Measurements from ENCODE around the gene OR10K1. TPM values are rescaled to one million over a fixed set of nuclear protein-coding genes. Genes with fewer than 3 reads are reported as not detected.

Gene OR10K1
- total and polyA plus RNA-seq, 9 of the 15 experiments (the other 6 are each of a cell fraction or from before 2014, with no cell fraction given) = not detected

DNA sequence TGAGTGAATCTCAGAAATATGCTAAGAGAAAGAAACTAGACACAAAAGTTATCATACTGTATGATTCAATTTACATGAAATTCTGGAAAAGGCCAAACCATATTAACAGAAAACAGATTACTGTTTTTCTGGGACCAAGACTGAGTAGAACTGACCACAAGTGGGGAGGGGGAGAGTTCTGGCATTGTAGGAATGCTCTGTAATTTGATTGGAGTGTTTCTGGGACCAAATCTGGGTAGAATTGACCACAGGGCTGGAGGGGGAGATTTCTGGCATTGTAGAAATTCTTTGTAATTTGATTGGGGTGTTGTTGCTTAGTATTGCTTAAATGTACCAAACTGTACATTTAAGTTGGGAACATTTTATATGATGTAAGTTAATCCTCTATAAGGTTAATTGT lies 3.4 kb upstream of the OR10K1 start:
- Histone ChIP-seq H3K9ac (ENCODE audit: insufficient read depth in 1 of 2, low read depth in 2 of 2, low read length in 2 of 2) (no peak overlapping the region), H3K9me3 (replicated peaks; ENCODE audit: control insufficient read depth, insufficient read depth, low read depth, low read length) (no peaks in the 10 kb centered on the region), H3K4me2 (ENCODE audit: insufficient read depth, low read length) (no peak overlapping the region), H4K20me1 (replicated peaks; ENCODE audit: control insufficient read depth, insufficient read depth, low read length) (no peaks in the 10 kb centered on the region), H3K4me1 (replicated peaks in 1 of 2; ENCODE audit: control insufficient read depth in 2 of 2, insufficient read depth in 2 of 2, low read length in 2 of 2) (no peaks in the 10 kb centered on the region), H3K27me3 (ENCODE audit: control insufficient read depth in 2 of 2, insufficient read depth in 2 of 2, low read length in 2 of 2) (no peaks in the 10 kb centered on the region), H3K4me3 (no peak overlapping the region), H2AFZ (ENCODE audit: low read depth, low read length) (no peak overlapping the region), H3K9me1 (ENCODE audit: control insufficient read depth, insufficient read depth, low read length) (no peaks in the 10 kb centered on the region), H3K36me3 (ENCODE audit: control insufficient read depth, insufficient read depth, low read length) (no peaks in the 10 kb centered on the region), H3K79me2 (ENCODE audit: control insufficient read depth, insufficient read depth, low read length) (no peaks in the 10 kb centered on the region), H3K27ac (ENCODE audit: extremely low read depth, low read depth, low read length) (no peak overlapping the region)
- ChIA-PET POLR2A (no interaction called here), CTCF (ENCODE audit: low intra/inter-chr PET ratio) (no interaction called here)
- ATAC-seq (no peak), FAIRE-seq (no peak), DNase-seq (ENCODE audit: extremely low read depth in 1 of 4, low spot score in 3 of 4) (no peak)
- in situ Hi-C loops (cut with MboI) (no loop called here), intact Hi-C loops (cut with micrococcal nuclease) (no loop called here)
- BruUV-seq (replicated peaks) = no TSS peak
- TF ChIP-seq MAFG (tag; conservative IDR thresholded peaks at IDR 0.05) (no peak), HSF4 (CRISPR knock-in tag; IDR thresholded peaks at IDR 0.05; ENCODE audit: borderline replicate concordance) (no peak), ZC3H11A (IDR thresholded peaks at IDR 0.05; ENCODE audit: low read depth, low read length) (no peak), DDX20 (tag; IDR thresholded peaks at IDR 0.05; ENCODE audit: low read depth) (no peak), HIVEP1 (CRISPR knock-in tag; IDR thresholded peaks at IDR 0.05) (no peak), GATAD2B (IDR thresholded peaks at IDR 0.05; ENCODE audit: borderline replicate concordance) (no peak), ZFX (CRISPR knock-in tag; IDR thresholded peaks at IDR 0.05) (no peak), MAFK (IDR thresholded peaks at IDR 0.05; ENCODE audit: low read length) (no peak), BRD9 (IDR thresholded peaks at IDR 0.05; ENCODE audit: low read depth, partially characterized antibody) (no peak), DLX4 (CRISPR knock-in tag; IDR thresholded peaks at IDR 0.05) (no peak), MBD2 (IDR thresholded peaks at IDR 0.05; ENCODE audit: borderline replicate concordance, low read depth) (no peak), ARID1B (IDR thresholded peaks at IDR 0.05) (no peak)

Measured in K562 (cell line).